GM19351 (cell line): ENCODE measurements around the gene BNC2.
"Not testable (repeated sequence)": the region's sequence is repeated elsewhere in the genome, so short reads cannot be mapped to it uniquely, and the experiment has no call there.

ENCODE experiments used
- ATAC-seq: cut with Tn5 transposase; IDR thresholded peaks from one replicate; pipeline ENCODE4 v1.9.1; 2021; ENCODE audit warnings: mild to moderate bottlenecking, moderate library complexity; ENCODE audit not compliant: unreplicated experiment

BNC2 gene

GRCh38 chr9:16870596-16871335, at the start of gene BNC2:
Gene BNC2 (minus strand): TSS chr9:16870670. CDS start chr9:16870648, 22 bp downstream.
- ATAC-seq, result no peak

GRCh38 chr9:16918920-16919319, 48.5 kb upstream of the BNC2 start:
- no peak for ATAC-seq

GRCh38 chr9:16915126-16915831, 44.8 kb upstream of the BNC2 start:
- no peak for ATAC-seq

- no peak for ATAC-seq
These were observed 41.7 kb upstream of the BNC2 start for GRCh38 chr9:16912197-16912596.

GRCh38 chr9:16908206-16908605, 37.7 kb upstream of the BNC2 start:
- ATAC-seq, result not testable (repeated sequence)

- no peak for ATAC-seq
These were observed 34.2 kb upstream of the BNC2 start for GRCh38 chr9:16904655-16905054.

- no peak for ATAC-seq
These were observed 31.1 kb upstream of the BNC2 start for GRCh38 chr9:16901590-16901989.

- no peak for ATAC-seq
These were observed 29.1 kb upstream of the BNC2 start for GRCh38 chr9:16899606-16900005.

GRCh38 chr9:16898464-16898863, 28.0 kb upstream of the BNC2 start:
- no peak for ATAC-seq

- no peak for ATAC-seq
These were observed 18.1 kb upstream of the BNC2 start for GRCh38 chr9:16888594-16888993.

- no peak for ATAC-seq
These were observed 15.5 kb upstream of the BNC2 start for GRCh38 chr9:16885931-16886330.

GRCh38 chr9:16884952-16885513, 14.6 kb upstream of the BNC2 start:
- ATAC-seq, result no peak

GRCh38 chr9:16884373-16884772, 13.9 kb upstream of the BNC2 start:
- ATAC-seq, result no peak

- ATAC-seq, result no peak
These were observed 13.1 kb upstream of the BNC2 start for GRCh38 chr9:16883586-16883985.

- not testable (repeated sequence) for ATAC-seq
These were observed 12.0 kb upstream of the BNC2 start for GRCh38 chr9:16882440-16882839.

- no peak for ATAC-seq
These were observed 8.9 kb upstream of the BNC2 start for GRCh38 chr9:16879416-16879815.

- no peak for ATAC-seq
These were observed 6.8 kb upstream of the BNC2 start for GRCh38 chr9:16877256-16877655.

GRCh38 chr9:16873126-16873802, 2.8 kb upstream of the BNC2 start:
- ATAC-seq, result no peak

GRCh38 chr9:16871336-16872151, 1.1 kb upstream of the BNC2 start:
- ATAC-seq, result no peak

- no peak for ATAC-seq
These were observed 431 bp downstream of the BNC2 start for GRCh38 chr9:16869882-16870595.
